GM20431 (cell line): ENCODE data around the gene CNTNAP5.

Source experiments
- in situ Hi-C: fragments of 300-500 bp; cut with MseI, MboI; formaldehyde crosslinking; loops from one replicate; pipeline ENCODE4 v1.15.0; 2020; ENCODE audit warnings: low sequenced_read_pairs; ENCODE audit not compliant: unreplicated experiment

CNTNAP5 gene

GRCh38 chr2:124025171-124025580 lies at the start of gene CNTNAP5:
Gene CNTNAP5, plus strand, starts transcription at chr2:124025287. Its CDS starts 364 bp downstream, at chr2:124025651.
- in situ Hi-C loops: no loop called here

- in situ Hi-C loops: loop anchor here (25.0 kb wide), 1 partner anchor 1989 kb away; no protein-coding TSS in a partner anchor
These were observed 48.9 kb upstream of the CNTNAP5 start for GRCh38 chr2:123976054-123976648.

GRCh38 chr2:123993728-123994323 lies 31.3 kb upstream of the CNTNAP5 start:
- in situ Hi-C loops: loop anchor here (25.0 kb wide), 1 partner anchor 2007 kb away; no protein-coding TSS in a partner anchor

GRCh38 chr2:123999681-124000080 lies 25.4 kb upstream of the CNTNAP5 start:
- in situ Hi-C loops: loop anchor here (25.0 kb wide), 1 partner anchor 2012 kb away; no protein-coding TSS in a partner anchor

- in situ Hi-C loops: no loop called here
These were observed 23.2 kb upstream of the CNTNAP5 start for GRCh38 chr2:124001696-124002430.

- in situ Hi-C loops: no loop called here
These were observed 6.2 kb upstream of the CNTNAP5 start for GRCh38 chr2:124018890-124019289.

GRCh38 chr2:124024561-124025170 lies 421 bp upstream of the CNTNAP5 start:
- in situ Hi-C loops: no loop called here

GRCh38 chr2:124025891-124026434 lies 876 bp downstream of the CNTNAP5 start:
- in situ Hi-C loops: no loop called here

- in situ Hi-C loops: no loop called here
These were observed 1.4 kb downstream of the CNTNAP5 start for GRCh38 chr2:124026503-124026902.

GRCh38 chr2:124027182-124027581 lies 2.1 kb downstream of the CNTNAP5 start:
- in situ Hi-C loops: no loop called here

- in situ Hi-C loops: no loop called here
These were observed 7.7 kb downstream of the CNTNAP5 start for GRCh38 chr2:124032799-124033198.

- in situ Hi-C loops: no loop called here
These were observed 9.2 kb downstream of the CNTNAP5 start for GRCh38 chr2:124034265-124034664.

- in situ Hi-C loops: no loop called here
These were observed 9.9 kb downstream of the CNTNAP5 start for GRCh38 chr2:124035001-124035400.

GRCh38 chr2:124039032-124039431 lies 13.9 kb downstream of the CNTNAP5 start:
- in situ Hi-C loops: no loop called here

GRCh38 chr2:124039762-124040291 lies 14.7 kb downstream of the CNTNAP5 start:
- in situ Hi-C loops: no loop called here

GRCh38 chr2:124045894-124046293 lies 20.8 kb downstream of the CNTNAP5 start:
- in situ Hi-C loops: no loop called here

- in situ Hi-C loops: no loop called here
These were observed 21.2 kb downstream of the CNTNAP5 start for GRCh38 chr2:124046332-124046731.

GRCh38 chr2:124048102-124048501 lies 23.0 kb downstream of the CNTNAP5 start:
- in situ Hi-C loops: no loop called here

GRCh38 chr2:124048664-124049063 lies 23.6 kb downstream of the CNTNAP5 start:
- in situ Hi-C loops: no loop called here

GRCh38 chr2:124049136-124049535 lies 24.0 kb downstream of the CNTNAP5 start:
- in situ Hi-C loops: no loop called here
